LNCaP clone FGC (cell line): ENCODE results near the gene MSTN.

Experiments
- DNase-seq: peaks from one replicate; pipeline ENCODE4 v3.0.0-alpha.2; 2011; ENCODE audit warnings: low read depth
- H3K4me3 ChIP-seq: 2 replicates; pipeline ENCODE4 v1.5.1; 2011; ENCODE audit warnings: mild to moderate bottlenecking, low read depth, low read length, control low read depth
- CTCF ChIP-seq: IDR thresholded peaks from 2 replicates; pipeline ENCODE4 v1.5.1; 2012; ENCODE audit warnings: mild to moderate bottlenecking; ENCODE audit not compliant: control insufficient read depth, insufficient read depth; ENCODE audit errors: extremely low read depth

The MSTN gene

GRCh38 chr2:190103144-190103543, 40.6 kb upstream of the MSTN start:
- no peak for DNase-seq
- no peak for TF ChIP-seq CTCF
- no peak overlapping the region for H3K4me3 ChIP-seq

GRCh38 chr2:190099890-190100697, 37.6 kb upstream of the MSTN start:
- no peak for TF ChIP-seq CTCF
- no peak overlapping the region for H3K4me3 ChIP-seq
- no peak for DNase-seq

GRCh38 chr2:190098851-190099250, 36.3 kb upstream of the MSTN start:
- H3K4me3 ChIP-seq, result no peak overlapping the region
- TF ChIP-seq CTCF, result no peak
- no peak for DNase-seq

- no peak for DNase-seq
- TF ChIP-seq CTCF, result no peak
- H3K4me3 ChIP-seq, result no peak overlapping the region
These were observed 34.6 kb upstream of the MSTN start for GRCh38 chr2:190097115-190097514.

- no peak overlapping the region for H3K4me3 ChIP-seq
- no peak for TF ChIP-seq CTCF
- no peak for DNase-seq
These were observed 31.9 kb upstream of the MSTN start for GRCh38 chr2:190094316-190094871.

GRCh38 chr2:190093793-190094192, 31.3 kb upstream of the MSTN start:
- no peak overlapping the region for H3K4me3 ChIP-seq
- DNase-seq, result no peak
- no peak for TF ChIP-seq CTCF
